SK-N-SH treated with all-trans-retinoic acid at 6 μM for 48 hours (cell line): ENCODE measurements around the gene MRPS14.

ENCODE experiments used
- CSDC2 ChIP-seq: fragments of 250-450 bp; sonication (Bioruptor Pico); IDR thresholded peaks from 2 replicates; pipeline ENCODE4 v1.5.0; 2020; ENCODE audit warnings: mild to moderate bottlenecking, moderate library complexity
- PPARA ChIP-seq: fragments of 250-450 bp; sonication (Bioruptor Pico); IDR thresholded peaks from 2 replicates; pipeline ENCODE4 v1.5.0; 2020; ENCODE audit warnings: mild to moderate bottlenecking, borderline replicate concordance
- RARB ChIP-seq: fragments of 250-450 bp; sonication (Bioruptor Pico); IDR thresholded peaks from 2 replicates; pipeline ENCODE4 v1.8.0; 2021; ENCODE audit warnings: mild to moderate bottlenecking, moderate library complexity
- ZFP30 ChIP-seq: fragments of 450-650 bp; formaldehyde crosslinking; IDR thresholded peaks from 2 replicates; pipeline ENCODE4 v1.5.0; 2022; ENCODE audit warnings: mild to moderate bottlenecking, moderate library complexity

DNA sequence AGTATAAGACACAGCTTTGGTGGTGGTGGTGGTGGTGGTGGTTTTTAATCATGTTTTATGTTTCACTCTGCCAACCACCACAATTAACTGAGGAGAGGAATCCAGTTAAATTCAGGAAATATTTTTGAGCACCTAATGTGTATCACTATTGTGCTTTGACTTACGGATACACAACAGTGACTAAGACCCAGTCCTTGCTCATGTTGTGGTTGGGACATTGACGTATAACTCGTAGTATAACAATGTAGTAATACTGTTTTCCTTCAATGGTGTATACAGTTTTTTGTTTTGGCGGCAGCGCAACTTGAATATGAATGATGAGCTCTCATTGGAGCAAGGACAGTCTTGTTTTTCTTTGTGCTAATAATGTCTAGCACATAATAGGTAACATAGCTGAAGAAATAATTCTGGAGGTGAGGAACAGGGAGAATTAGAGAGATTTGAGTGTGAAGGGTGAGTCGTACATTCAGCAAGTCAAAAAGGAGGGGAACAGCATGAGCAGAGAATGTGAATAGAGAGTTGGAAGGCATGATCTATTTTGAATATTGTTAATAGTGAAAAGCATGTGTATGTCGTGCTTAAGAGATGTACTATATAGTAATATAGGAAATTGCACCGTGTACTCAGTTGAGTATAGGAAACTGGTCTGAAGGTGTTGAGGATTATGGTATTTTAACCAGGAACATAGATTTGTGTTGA, 18.0 kb downstream of the MRPS14 start:
- TF ChIP-seq CSDC2 (no peak), ZFP30 (CRISPR knock-in tag) (no peak), RARB (CRISPR knock-in tag) (no peak), PPARA (CRISPR knock-in tag) (no peak)
